Heart left ventricle (tissue), 16 donors: ENCODE results near the gene JPH3. TPM values are rescaled to one million over a fixed set of nuclear protein-coding genes. Genes with fewer than 3 reads are reported as not detected.

Experiments used
- ATAC-seq, 4 donors: fragments of 200-7000 bp; cut with Tn5 transposase; one replicate each; pipeline ENCODE4 v1.9.1; 2020 to 2022; ENCODE audit warnings: moderate library complexity in 4 of 4, mild to moderate bottlenecking in 3 of 4, moderate number of reproducible peaks in 1 of 4
- DNase-seq, 5 donors: peaks; one replicate each; pipeline ENCODE4 v3.0.0-alpha.2; 2020
- H3K27ac ChIP-seq, 12 donors: fragments of 200-600 bp; sonication (generic) in 4 of 12; one replicate each; pipeline versions ENCODE4 v1.5.0 to v1.8.0; 2016 to 2022; ENCODE audit warnings: mild to moderate bottlenecking in 2 of 12
- H3K27me3 ChIP-seq, 9 donors: fragments of 200-600 bp; sonication (generic) in 2 of 9; one replicate each; pipeline versions ENCODE4 v1.5.1 to v1.8.0; 2016 to 2022; ENCODE audit warnings: mild to moderate bottlenecking in 3 of 9
- H3K36me3 ChIP-seq, 9 donors: fragments of 200-600 bp; sonication (generic) in 2 of 9; one replicate each; pipeline versions ENCODE4 v1.5.0 to v1.8.0; 2018 to 2022; ENCODE audit warnings: mild to moderate bottlenecking in 2 of 9
- H3K4me1 ChIP-seq, 12 donors: fragments of 200-600 bp; sonication (generic) in 4 of 12; one replicate each; pipeline versions ENCODE4 v1.5.0 to v1.8.0; 2016 to 2022; ENCODE audit warnings: mild to moderate bottlenecking in 3 of 12
- H3K4me3 ChIP-seq, 12 donors: fragments of 200-600 bp; sonication (generic) in 4 of 12; one replicate each; pipeline versions ENCODE4 v1.5.0 to v1.8.0; 2017 to 2022; ENCODE audit warnings: mild to moderate bottlenecking in 9 of 12, moderate library complexity in 4 of 12
- H3K9me3 ChIP-seq, 12 donors: fragments of 200-600 bp; sonication (generic) in 4 of 12; one replicate each; pipeline versions ENCODE4 v1.5.0 to v1.8.0; 2016 to 2022; ENCODE audit warnings: mild to moderate bottlenecking in 1 of 12
- POLR2A ChIP-seq, 2 donors: fragments of 450-650 bp; IDR thresholded peaks; one replicate each; pipeline ENCODE4 v1.6.1; 2017; ENCODE audit warnings: antibody characterized with exemption in 2 of 2, mild to moderate bottlenecking in 2 of 2, moderate library complexity in 2 of 2
- whole genome bisulfite sequencing, 4 donors: extraction: QIAGEN DNeasy Blood & Tissue Kit in 2 of 4; methylation state at CpG; one replicate each; pipeline versions ENCODE4 v1.1.5 to v1.1.7; 2013 to 2018; 5-methylcytosine and 5-hydroxymethylcytosine counted together
- intact Hi-C, 10 donors: fragments of 100-400 bp; cut with DNase I; formaldehyde crosslinking; loops; one replicate each; pipeline versions ENCODE4 v1.11.1 to v1.14.2; 2022
- polyA plus RNA-seq, 2 donors: library from polyadenylated mRNA; stranded (reverse); fragments of 200-250 nt; gene quantifications; one replicate each; pipeline ENCODE4 v1.2.3, GENCODE V29; 2013
- total RNA-seq, 9 donors: library from RNA; depleted of rRNA in 2 of 9; stranded (reverse); fragments of >200 nt in 2 of 9; fragmentation: NEBNext Ultra II Directional in 3 of 9; extraction: Animal tissue kit (Norgen Biotek cat#: 25700) in 3 of 9; gene quantifications; one replicate each; pipeline versions ENCODE4 v1.1.0 to v1.2.4, GENCODE V29; 2016 to 2023
- TF ChIP-seq, protein P1 (sequence below), 12 donors: fragments of 200-600 bp; sonication (generic) in 4 of 12; IDR thresholded peaks; one replicate each; pipeline versions ENCODE4 v1.5.0 to v1.8.0; 2018 to 2022; ENCODE audit warnings: antibody characterized with exemption in 12 of 12, mild to moderate bottlenecking in 5 of 12
- donor health status: ischemic (EF 13 %, LVEDD 7.1; RV severe dilation, severe dysfunction).
- donor health status: healthy with polysubstance abuse.
- donor health status: DM: no; HTN: yes; CAD: no.
- donor health status: DM: no; HTN: no; CAD: no.
- donor health status: ischemic (EF 25% LVEDD 6.9; RV normal size, moderate dysfunction).
- donor health status: ischemic (EF 25% LVEDD 5.7; RV mildly dilated, moderate dysfunction).
- donor health status: healthy.
- donor health status: DM: yes; HTN: yes; CAD: no.
- donor health status: ischemic (EF 35%, LVEDD 5.7; RV mildly dilated, moderate dysfunction).
- donor health status: nonischemic (EF 11% LVEDD 7.7; RV severe dilation, severe dysfunction).
- donor health status: DM: yes; HTN: yes; CAD: no.
- donor health status: PGD.
- donor health status: ischemic (EF 29% LVEDD 5.4; RV normal size, mild dysfunction).
- donor health status: nonischemic (EF 23%, LVEDD 6.1; RV moderate dilation, normal function).

The JPH3 gene
- total and polyA plus RNA-seq, 11 donors: 0.03 to 0.58 (median 0.21) TPM; not detected in 7

DNA sequence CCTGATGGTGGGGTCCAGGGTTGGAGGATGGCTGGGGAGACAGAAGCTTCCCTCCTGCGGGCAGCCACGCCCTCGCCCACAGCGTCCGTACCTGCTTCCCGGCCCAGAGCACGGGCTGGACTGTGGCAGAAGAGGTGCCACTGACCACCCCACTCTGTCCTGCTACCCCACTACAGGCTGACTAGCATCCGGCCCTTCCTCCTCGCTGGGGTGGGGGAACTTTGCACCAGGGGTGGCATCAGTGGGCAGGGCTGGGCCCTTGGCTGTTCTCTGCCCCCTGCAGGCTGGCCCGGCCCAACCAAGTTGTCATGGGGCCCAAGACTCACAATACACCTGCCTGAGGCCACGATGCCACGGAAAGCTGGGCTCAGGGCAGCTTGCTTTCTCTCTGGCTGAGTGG, 90.4 kb downstream of the JPH3 start:
- H3K27me3 ChIP-seq: peaks cover 0 to 27% (median 0%) of the 10 kb centered on the region in 9 donors
- no peaks in the 10 kb centered on the region for H3K9me3 ChIP-seq
- intact Hi-C loops: no loop called here
- H3K4me1 ChIP-seq: peaks cover 0 to 11% (median 0%) of the 10 kb centered on the region in 12 donors
- 85 to 94% (median 91%) methylated on average over 9 to 12 of the region's 12 CpGs for WGBS, 4 donors
- no peak overlapping the region for H3K4me3 ChIP-seq
- ATAC-seq (no peak), DNase-seq (no peak)
- H3K27ac ChIP-seq: no peak overlapping the region
- H3K36me3 ChIP-seq: peaks cover 0 to 10% (median 0%) of the 10 kb centered on the region in 9 donors
- no peak for TF ChIP-seq POLR2A (IDR thresholded peaks at IDR 0.05)
- TF ChIP-seq, protein P1, sequence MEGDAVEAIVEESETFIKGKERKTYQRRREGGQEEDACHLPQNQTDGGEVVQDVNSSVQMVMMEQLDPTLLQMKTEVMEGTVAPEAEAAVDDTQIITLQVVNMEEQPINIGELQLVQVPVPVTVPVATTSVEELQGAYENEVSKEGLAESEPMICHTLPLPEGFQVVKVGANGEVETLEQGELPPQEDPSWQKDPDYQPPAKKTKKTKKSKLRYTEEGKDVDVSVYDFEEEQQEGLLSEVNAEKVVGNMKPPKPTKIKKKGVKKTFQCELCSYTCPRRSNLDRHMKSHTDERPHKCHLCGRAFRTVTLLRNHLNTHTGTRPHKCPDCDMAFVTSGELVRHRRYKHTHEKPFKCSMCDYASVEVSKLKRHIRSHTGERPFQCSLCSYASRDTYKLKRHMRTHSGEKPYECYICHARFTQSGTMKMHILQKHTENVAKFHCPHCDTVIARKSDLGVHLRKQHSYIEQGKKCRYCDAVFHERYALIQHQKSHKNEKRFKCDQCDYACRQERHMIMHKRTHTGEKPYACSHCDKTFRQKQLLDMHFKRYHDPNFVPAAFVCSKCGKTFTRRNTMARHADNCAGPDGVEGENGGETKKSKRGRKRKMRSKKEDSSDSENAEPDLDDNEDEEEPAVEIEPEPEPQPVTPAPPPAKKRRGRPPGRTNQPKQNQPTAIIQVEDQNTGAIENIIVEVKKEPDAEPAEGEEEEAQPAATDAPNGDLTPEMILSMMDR (IDR thresholded peaks at IDR 0.05): no peak

GRCh38 chr16:87693827-87694226, 91.5 kb downstream of the JPH3 start:
- WGBS, 4 donors: 80 to 94% (median 92%) methylated on average over 3 to 16 of the region's 16 CpGs
- H3K9me3 ChIP-seq: no peaks in the 10 kb centered on the region
- intact Hi-C loops: no loop called here
- TF ChIP-seq, protein P1 (IDR thresholded peaks at IDR 0.05): no peak
- no peak for TF ChIP-seq POLR2A (IDR thresholded peaks at IDR 0.05)
- ATAC-seq (no peak), DNase-seq (no peak)
- peaks cover 0 to 11% (median 0%) of the 10 kb centered on the region in 12 donors for H3K4me1 ChIP-seq
- H3K36me3 ChIP-seq: peaks cover 0 to 10% (median 0%) of the 10 kb centered on the region in 9 donors
- peaks cover 0 to 16% (median 0%) of the 10 kb centered on the region in 9 donors for H3K27me3 ChIP-seq
- H3K27ac ChIP-seq: no peak overlapping the region
- no peak overlapping the region for H3K4me3 ChIP-seq

DNA sequence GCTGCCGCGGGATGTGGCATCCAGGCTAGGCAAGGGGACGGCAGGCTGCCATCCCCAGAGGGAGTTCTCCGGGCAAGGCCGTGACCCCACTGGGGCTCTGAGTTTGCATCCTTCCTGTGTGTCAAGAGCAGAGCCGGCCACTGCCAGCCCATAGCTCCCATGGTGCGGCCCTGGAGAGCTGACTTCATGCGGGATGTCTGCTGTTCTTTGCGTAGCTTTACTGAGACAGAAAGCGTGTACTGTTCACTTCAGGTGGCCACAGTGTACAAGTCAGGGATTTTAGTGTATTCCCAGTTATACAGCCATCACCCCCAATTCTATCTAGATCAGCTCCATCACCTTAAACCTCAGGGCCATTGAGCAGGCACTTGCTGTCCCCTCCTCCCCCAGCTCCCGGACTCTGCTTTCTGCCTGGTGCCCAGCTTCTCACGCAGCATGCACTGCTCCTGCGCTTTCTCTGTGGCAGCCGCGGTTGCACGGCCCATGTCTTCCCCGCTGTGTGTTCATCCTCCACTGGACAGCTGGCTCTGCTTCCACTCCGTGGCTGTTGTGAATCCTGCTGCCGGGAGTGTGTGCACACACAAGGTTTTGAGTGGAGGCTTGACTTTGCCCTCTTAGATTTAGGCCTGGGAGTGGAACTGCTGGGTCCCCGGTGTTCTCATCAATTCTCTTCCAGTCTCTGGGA, 92.3 kb downstream of the JPH3 start:
- H3K27ac ChIP-seq: no peak overlapping the region
- peaks cover 0 to 9% (median 0%) of the 10 kb centered on the region in 9 donors for H3K27me3 ChIP-seq
- peaks cover 0 to 10% (median 0%) of the 10 kb centered on the region in 9 donors for H3K36me3 ChIP-seq
- no peak for ATAC-seq
- H3K9me3 ChIP-seq: no peaks in the 10 kb centered on the region
- 85 to 93% (median 90%) methylated on average over 18 to 20 of the region's 20 CpGs for WGBS, 4 donors
- TF ChIP-seq, protein P1 (IDR thresholded peaks at IDR 0.05): no peak
- no peak for TF ChIP-seq POLR2A (IDR thresholded peaks at IDR 0.05)
- no peak overlapping the region for H3K4me3 ChIP-seq
- intact Hi-C loops: no loop called here
- no peak for DNase-seq
- H3K4me1 ChIP-seq: peaks cover 0 to 11% (median 0%) of the 10 kb centered on the region in 12 donors

- H3K27ac ChIP-seq: no peak overlapping the region
- TF ChIP-seq, protein P1 (IDR thresholded peaks at IDR 0.05): no peak
- no peak for TF ChIP-seq POLR2A (IDR thresholded peaks at IDR 0.05)
- H3K4me1 ChIP-seq: peaks cover 0 to 11% (median 0%) of the 10 kb centered on the region in 12 donors
- no peak overlapping the region for H3K4me3 ChIP-seq
- H3K36me3 ChIP-seq: peaks cover 0 to 12% (median 0%) of the 10 kb centered on the region in 9 donors
- WGBS, 4 donors: 94 to 96% (median 95%) methylated on average over 8 to 12 of the region's 12 CpGs
- intact Hi-C loops: no loop called here
- no peaks in the 10 kb centered on the region for H3K9me3 ChIP-seq
- DNase-seq: no peak
- no peak for ATAC-seq
- H3K27me3 ChIP-seq: no peaks in the 10 kb centered on the region
Measured at GRCh38 chr16:87695534-87695933, 93.2 kb downstream of the JPH3 start.
